HG03060 (cell line): Measurements from ENCODE around the gene TBCE.
"Not testable (repeated sequence)": the region's sequence is repeated elsewhere in the genome, so short reads cannot be mapped to it uniquely, and the experiment has no call there.

Experiments used
- ATAC-seq: cut with Tn5 transposase; IDR thresholded peaks from one replicate; pipeline ENCODE4 v1.9.1; 2021; ENCODE audit warnings: low read depth, moderate number of reproducible peaks; ENCODE audit not compliant: unreplicated experiment

TBCE gene

DNA sequence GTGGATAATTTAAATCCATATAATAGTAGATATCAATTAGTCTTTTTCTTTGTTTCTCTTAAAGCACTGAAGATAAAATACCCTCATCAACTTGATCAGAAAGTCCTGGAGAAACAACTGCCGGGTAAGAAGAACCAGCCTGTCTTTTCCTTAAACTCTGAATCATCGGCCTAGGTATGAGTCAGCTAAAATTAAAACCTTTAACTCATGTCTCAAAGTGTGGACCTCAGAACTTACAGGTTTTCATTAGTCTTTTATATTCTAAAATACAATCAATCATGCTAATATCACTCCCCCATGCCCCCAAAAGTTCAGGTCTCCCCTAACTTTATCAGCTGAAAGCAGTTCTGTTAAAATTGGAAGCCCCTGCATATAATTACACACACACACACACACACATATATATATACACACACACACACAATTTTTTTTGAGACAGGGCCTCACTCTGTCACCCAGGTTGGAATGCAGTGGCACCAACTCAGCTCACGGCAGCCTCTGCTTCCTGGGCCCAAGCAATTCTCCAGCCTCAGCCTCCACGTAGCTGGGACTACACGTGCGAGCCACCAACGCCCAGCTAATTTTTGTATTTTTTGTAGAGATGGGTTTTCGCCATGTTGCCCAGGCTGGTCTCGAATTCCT is 75.7 kb downstream of the TBCE start:
- no peak for ATAC-seq

DNA sequence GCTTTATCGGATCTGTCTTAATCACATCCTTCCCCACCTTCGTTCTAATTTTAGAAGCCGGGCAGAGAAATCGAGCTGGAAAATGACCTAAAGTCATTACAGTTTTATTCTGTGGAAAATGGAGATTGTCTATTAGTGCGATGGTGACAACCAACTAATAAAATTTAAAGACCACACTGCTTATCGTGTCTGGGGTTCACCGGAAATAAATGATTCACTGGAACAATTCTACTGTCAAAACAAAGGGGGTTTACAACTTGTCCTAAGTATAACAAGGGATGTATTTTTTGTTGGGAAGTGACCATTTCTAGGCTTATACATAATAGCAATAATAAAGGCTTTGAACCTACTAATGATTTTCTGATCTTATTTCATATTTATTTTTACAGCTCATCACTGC is 81.4 kb downstream of the TBCE start:
- ATAC-seq, result no peak

DNA sequence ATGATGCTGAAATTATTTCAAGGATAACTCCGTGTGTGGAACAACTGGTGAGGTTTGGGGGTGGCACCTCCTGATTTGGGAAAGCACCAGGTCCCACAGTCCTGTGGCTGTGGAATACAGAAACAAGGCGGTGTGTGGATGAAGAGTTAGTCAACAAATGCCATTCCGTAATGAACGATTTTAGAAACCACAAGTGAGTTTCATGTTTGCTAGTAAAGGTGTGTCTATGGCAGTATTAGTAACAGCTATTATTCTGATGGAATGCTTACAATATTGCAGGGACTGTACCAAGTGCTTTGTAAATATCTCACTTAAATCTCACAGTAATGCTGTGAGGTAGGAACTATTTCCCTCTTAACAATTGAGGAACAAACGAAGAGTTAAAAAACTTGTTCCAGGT is 83.2 kb downstream of the TBCE start:
- no peak for ATAC-seq

DNA sequence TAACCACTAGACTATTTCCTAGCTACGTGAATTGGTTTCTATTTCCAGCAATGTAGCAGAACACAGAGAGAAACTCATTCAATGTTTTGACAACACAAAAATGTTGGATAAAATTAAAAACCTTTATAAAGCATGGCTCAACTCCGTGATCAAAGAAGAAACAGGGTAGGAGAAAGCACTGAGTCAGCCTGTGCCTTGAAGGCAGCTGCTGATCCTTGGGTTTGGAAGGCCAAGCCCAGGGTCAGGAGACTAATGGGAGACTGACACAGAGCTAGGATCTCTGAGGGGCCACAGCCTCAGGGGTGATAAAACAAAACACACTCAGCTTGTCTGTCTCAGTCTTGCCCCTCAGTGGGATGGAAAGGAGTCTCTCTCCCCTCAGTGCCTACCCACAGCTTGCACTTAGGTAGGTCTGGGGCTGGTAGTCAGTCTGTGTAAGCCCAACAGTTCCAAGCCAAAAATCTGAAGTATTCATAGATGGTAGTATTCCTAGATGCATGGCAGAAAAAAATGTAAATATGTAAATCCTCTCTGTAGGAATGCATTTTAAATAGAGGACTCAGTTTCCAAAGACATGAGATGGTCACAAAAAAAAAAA is 83.8 kb downstream of the TBCE start:
- no peak for ATAC-seq

DNA sequence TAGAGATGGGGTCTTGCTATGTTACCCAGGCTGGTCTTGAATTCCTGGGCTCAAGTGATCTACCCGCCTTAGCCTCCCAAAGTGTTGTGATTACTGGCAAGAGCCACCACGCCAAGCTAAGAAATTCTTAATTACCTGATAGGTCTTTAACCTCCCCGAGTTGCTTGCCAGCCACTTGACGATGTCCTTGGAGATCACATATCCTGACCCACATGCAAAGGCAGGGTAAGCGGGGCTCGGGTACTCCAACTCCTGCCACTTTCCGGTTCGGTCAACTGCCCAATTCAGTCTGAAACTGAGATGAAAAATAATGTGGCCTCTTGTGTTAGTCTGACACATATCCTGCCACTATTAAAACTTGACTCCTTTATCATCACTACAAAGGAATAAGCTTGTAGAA is 86.8 kb downstream of the TBCE start:
- no peak for ATAC-seq

DNA sequence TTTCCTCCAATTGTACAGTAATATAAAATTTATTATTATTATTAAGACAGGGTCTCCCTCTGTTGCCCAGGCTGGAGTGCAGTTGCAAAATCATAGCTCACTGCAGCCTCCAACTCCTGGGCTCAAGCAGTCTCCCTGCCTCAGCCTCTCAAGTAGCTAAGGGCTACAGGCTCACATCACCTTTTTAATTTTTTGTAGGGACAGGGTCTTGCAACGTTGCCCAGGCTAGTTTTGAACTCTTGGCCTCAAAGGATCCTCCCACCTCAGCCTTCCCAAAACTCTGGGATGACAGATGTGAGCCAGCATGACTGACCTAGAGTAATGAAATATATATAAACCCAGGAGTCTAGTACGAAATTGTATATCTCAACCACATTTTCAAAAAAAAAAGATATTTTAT is 87.9 kb downstream of the TBCE start:
- ATAC-seq, result no peak

DNA sequence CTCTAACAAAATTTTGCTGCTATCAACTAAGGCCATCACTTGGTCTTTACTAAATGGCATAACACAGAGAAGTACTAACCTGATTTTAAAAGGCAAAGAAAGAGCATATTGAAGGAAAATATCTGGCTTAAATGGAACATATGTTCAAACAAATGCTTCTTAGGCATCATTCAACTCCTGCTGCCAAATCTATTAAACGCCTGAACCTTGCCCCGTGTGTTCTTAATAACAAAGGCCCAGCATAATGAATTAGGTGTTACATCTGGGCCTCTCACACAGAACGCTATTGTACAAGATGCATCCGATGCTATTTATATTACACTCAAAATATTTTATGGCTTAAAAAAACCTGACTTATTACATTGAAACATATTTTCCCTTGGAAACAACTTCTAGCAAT is 88.6 kb downstream of the TBCE start:
- ATAC-seq, result no peak

DNA sequence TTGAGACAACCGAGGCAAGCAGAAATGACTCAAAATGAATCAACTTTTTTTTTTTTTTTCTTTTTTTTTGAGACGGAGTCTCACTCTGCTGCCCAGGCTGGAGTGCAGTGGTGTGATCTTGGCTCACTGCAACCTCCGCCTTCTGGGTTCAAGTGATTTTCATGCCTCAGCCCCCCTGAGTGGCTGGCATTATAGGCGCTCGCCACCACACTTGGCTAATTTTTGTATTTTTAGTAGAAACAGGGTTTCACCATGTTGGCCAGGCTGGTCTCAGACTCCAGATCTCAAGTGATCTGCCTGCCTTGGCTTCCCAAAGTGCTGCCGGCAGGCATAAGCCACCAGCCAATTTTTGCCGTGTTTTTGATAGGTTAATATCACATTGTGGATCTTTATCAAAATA is 90.6 kb downstream of the TBCE start:
- not testable (repeated sequence) for ATAC-seq

DNA sequence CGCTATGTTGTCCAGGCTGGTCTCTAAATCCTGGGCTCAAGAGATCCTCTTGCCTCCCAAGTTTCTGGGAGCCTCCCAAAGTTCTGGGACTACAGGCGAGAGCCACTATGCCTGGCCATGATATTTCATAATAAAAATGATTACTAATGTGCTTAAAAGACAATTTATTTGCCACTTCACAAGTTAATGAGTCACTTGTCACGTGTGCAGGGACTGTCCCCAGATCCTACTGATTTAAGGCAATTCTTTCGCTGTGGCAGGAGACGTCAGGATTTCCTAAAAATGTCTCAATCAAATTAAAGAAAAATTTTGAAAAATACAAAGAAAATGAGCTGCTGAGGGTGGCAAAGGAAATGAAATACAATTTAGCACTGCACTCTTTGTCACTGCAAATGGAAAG is 93.5 kb downstream of the TBCE start:
- no peak for ATAC-seq

DNA sequence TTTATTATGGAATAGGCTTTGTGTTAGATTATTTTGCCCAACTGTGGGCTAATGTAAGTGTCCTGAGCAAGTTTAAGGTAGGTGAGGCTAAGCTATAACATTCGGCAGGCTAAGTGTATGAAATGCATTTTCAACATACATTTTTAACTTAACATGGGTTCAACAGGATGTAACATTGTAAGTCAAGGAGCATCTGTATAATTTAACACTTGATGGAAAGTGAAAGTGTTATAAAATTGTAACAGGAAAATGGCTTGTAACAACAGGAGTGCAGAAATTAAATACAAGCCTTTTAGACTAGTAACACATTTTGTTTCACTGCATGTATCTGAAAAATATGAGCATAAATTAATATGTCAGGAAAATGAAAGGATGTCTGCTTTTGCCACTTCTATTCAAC is 94.7 kb downstream of the TBCE start:
- no peak for ATAC-seq

DNA sequence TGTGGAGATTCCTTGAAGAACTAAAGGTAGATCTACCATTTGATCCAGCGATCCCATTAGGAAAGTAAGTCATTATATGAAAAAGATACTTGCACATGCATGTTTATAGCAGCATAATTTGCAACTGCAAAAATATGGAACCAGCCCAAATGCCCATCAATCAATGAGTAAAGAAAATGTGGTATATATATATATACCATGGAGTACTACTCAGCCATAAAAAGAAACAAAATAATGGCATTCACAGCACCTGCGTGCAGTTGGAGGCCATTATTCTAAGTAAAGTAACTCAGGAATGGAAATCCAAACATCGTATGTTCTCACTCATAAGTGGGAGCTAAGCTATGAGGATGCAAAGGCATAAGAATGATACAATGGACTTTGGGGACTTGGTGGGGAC is 95.6 kb downstream of the TBCE start:
- not testable (repeated sequence) for ATAC-seq

DNA sequence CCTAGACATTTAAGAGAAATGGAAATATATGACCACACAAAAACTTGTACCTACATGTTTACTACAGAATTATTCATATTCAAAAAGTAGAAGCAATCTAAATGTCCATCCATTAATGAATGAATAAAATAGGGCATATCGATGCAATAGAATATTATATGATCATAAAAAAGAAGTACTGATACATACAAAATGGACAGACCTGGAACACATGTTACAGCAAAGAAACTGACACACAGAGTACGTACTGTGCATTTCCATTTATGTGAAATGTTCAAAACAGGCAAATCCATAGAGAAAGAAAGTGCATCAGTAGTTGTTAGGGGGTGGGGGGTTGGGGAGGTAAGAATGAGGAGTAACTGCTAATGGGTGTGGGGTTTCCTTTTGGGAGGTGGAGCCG is 97.8 kb downstream of the TBCE start:
- no peak for ATAC-seq

DNA sequence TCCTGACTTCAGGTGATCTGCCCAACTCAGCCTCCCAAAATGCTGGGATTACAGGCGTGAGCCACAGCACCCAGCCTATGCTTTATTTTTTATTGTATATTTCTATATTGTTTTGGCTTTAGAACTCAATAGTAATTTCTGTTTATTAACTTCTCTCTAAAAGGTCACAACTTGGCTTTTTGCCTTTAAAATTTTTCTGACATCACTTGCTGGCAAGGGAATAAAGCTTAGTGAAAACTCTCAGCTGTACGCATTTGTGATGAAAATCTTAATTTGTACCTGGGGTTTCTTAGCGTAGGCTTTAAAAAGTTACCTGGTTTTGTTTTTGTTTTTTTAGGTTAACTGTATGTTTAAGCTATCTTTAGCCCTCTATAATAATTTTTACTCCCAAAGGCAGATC is 100.8 kb downstream of the TBCE start:
- ATAC-seq, result no peak

DNA sequence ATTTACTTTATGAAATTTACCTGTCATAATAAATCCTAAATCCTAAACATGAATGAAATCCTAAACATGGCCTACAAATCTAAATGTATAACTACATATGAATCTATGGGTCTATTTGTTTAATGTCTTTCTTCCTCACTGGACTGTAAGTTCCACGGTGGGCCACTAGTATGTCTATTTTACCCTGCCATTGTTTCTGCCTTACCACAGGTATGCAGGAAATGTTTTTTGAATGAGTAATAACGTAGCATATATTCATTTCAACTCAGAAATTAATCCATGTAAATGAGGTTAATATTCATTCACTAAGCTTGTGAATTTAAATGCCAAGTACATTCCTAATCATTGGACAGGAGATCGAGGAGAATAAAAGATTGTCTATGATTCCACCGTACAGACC is 101.7 kb downstream of the TBCE start:
- ATAC-seq, result no peak

DNA sequence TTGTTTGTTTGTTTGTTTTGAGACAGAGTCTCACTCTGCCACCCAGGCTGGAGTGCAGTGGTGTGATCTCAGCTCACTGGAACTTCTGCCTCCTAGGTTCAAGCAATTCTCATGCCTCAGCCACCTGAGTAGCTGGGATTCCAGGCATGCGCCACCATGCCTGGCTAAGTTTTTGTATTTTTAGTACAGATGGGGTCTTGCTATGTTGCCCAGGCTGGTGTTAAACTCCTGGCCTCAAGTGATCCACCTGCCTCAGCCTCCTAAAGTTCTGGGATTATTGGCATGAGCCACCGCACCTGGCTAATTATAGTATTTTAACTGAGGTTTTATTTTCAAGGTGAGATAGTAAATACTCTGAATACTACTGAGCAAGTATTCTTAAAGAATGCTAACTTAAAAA is 102.7 kb downstream of the TBCE start:
- not testable (repeated sequence) for ATAC-seq

DNA sequence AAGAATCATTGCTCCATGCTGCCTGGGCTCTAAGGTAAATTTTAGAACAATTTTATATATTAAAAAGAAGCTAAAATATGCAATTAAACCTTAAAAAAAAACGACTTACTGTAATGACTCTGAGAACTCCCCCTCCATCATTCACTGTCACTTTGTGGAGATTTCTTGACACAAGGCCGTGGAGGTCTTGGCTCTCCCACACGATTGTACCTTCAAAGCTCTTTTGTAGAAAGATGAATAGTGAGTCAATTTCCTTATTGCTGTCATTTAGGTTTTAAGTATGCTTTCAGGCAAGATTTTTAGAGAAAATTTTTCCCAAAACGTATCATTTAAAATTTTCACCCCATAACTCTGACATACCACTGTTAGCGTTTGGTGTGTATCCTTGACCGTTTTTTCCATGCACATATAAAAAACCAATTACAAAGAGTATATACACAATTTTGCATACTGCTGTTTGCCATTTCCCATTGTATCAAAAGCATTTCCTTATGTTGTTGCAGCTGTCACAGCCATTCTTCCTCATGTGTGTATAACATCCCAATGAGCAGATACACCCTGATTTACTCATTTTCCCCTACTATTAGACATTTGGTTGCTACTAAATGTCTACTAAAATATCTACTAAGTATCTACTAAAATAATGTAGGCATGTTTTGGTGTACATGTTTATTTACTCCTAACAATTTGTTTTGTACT is 103.7 kb downstream of the TBCE start:
- no peak for ATAC-seq

DNA sequence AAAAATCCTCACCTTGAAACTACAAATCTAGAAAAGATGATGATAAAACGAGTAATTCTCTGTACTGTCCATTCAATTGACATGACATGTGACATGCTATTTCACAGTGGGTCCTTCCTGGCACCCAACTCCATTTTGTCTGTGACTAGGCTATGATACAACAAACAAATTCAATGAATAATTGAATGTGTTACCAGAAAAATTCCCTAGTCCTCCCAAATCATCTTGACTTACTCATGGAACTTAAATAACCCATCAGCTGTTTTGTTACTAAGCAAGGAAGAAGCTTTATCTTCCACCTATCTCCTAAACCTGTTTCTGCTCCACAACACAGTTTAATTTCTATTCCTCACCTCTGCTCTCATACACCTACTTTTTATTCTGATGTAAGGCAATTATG is 106.6 kb downstream of the TBCE start:
- ATAC-seq, result no peak

DNA sequence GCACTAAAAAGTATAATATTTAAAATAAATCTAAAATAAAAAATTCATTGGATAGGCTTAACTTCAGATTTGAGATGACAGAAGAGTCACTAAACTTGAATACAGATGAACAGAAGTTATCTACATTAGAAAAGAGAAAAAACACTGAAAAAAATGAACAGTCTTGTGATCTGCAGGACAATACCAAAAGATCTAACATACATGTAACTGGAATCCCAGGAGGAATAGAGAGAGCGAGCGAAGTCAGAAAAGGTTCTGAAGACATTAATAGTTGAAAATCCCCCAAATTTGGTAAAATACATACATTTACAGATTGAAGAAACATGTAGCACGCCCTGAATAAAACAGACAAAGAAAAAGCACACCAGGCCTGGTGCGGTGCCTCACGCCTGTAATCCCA is 115.9 kb downstream of the TBCE start:
- no peak for ATAC-seq

DNA sequence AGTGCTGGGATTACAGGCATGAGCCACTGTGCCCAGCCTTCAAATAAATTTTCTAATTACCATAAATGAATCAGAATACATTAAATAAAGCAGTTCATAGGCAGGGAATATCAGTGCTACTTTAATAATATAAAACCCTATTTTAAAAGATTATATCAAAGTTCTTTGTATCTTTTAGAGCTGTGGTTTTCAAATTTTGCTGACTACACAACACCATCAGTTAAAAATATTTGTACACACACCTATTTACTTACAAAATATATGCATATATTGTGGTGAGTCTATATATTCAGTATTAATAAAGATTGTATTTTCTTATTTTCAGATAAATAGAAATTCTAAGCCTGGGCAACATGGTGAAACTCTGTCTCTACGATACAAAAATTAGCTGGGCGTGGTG is 118.3 kb downstream of the TBCE start:
- no peak for ATAC-seq

DNA sequence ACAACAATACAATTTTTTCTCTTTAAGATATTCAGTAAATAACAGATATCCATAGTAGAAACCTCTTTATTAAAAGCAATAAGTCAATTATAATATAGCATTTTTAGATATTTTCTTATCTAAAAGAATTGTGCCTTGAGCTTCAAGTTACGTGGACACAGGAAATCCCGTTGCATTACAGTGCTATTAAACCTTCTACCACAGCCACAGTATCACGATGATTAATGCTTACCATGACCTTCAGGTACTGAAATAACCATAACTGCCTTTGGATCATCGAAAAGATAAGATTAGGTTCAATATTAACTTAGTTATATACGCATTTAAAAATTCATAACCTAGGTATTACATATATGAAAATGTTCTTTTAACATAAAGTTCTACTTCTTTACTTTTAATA is 119.1 kb downstream of the TBCE start:
- no peak for ATAC-seq

DNA sequence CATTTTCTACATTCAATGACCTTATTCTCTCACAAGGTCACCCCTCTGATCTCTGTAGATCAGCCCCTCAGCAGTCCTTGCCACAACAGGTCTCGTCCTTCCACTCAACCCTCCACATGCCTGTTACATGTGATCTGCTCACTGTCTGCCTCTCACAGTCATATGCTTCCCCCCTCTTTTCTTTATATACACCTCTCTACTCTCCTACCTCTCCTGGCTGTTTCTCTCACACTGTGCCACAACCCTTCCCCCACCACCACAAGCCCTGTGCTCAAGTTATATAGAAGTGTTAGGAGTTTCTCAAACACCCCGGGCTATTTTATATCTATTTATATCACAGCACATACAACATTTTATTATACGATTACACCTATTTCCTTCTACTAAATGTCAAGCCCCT is 124.4 kb downstream of the TBCE start:
- no peak for ATAC-seq

DNA sequence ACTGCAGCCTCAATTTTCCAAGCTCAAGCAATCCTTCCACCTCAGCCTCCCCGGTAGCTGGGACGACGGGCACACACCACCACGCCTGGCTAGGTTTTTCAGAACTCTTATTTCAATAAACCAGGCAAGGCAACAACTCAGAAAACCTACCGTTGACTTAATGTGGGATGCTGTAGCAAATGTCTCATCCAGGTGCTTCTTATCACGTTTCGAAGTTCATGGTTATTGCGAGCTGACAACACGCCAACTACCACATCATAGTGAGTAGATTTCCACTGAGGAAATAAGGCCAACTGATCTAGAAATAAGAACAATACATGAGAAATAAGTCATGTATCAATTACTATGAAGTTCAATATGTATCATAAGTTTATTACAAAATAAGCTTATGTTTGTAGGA is 127.3 kb downstream of the TBCE start:
- ATAC-seq, result no peak
